Nucleus accumbens (tissue), 56 donors: Measurements from ENCODE around the gene FLYWCH1.

Experiments
- DNase-seq, 56 donors: peaks; one replicate each; lab custom pipeline; 2025; lab: John Stamatoyannopoulos, UW

FLYWCH1 gene

GRCh38 chr16:2966043-2966807, 54.5 kb downstream of the FLYWCH1 start:
- no peak for DNase-seq

- DNase-seq = no peak
Observed at GRCh38 chr16:2966808-2967191, 55.1 kb downstream of the FLYWCH1 start.

GRCh38 chr16:2967211-2967631, 55.5 kb downstream of the FLYWCH1 start:
- no peak for DNase-seq

GRCh38 chr16:2967721-2968161, 56.0 kb downstream of the FLYWCH1 start:
- no peak for DNase-seq

GRCh38 chr16:2968368-2968737, 56.6 kb downstream of the FLYWCH1 start:
- DNase-seq = no peak

GRCh38 chr16:2968738-2969544, 57.2 kb downstream of the FLYWCH1 start, which contains the start of gene PAQR4:
Gene PAQR4 (plus strand): TSS chr16:2969348. CDS start chr16:2969675, 327 bp downstream.
- DNase-seq = peak in 52 of 56 donors; percentile 25 to 91 (median 76)

GRCh38 chr16:2969545-2970521, 58.1 kb downstream of the FLYWCH1 start:
- peak in 48 of 56 donors; percentile 15 to 82 (median 53) for DNase-seq

GRCh38 chr16:2970563-2970962, 58.8 kb downstream of the FLYWCH1 start:
- no peak for DNase-seq

GRCh38 chr16:2971134-2971984, 59.6 kb downstream of the FLYWCH1 start:
- no peak for DNase-seq

GRCh38 chr16:2971985-2972784, 60.5 kb downstream of the FLYWCH1 start:
- DNase-seq = no peak

- peak in 32 of 56 donors; percentile 4 to 69 (median 30) for DNase-seq
Observed at GRCh38 chr16:2973093-2973492, 61.4 kb downstream of the FLYWCH1 start.

GRCh38 chr16:2973605-2974318, 62.0 kb downstream of the FLYWCH1 start:
- peak in 15 of 56 donors; percentile 12 to 44 (median 22) for DNase-seq

- no peak for DNase-seq
Observed at GRCh38 chr16:2974319-2975056, 62.8 kb downstream of the FLYWCH1 start.

GRCh38 chr16:2975161-2975795, 63.5 kb downstream of the FLYWCH1 start:
- DNase-seq = no peak

GRCh38 chr16:2976201-2976600, 64.5 kb downstream of the FLYWCH1 start:
- peak in 13 of 56 donors; percentile 7 to 41 (median 20) for DNase-seq

GRCh38 chr16:2976673-2977072, 64.9 kb downstream of the FLYWCH1 start:
- no peak for DNase-seq

- peak in 16 of 56 donors; percentile 8 to 57 (median 30) for DNase-seq
Observed at GRCh38 chr16:2977440-2977839, 65.7 kb downstream of the FLYWCH1 start.
